Stimulated activated CD4-positive, alpha-beta T cell treated with anti-CD3 and anti-CD28 coated beads, Interleukin-2, amount 100 ng/mL, for 24 hours (primary cell): ENCODE data around the gene NAGS.
"Not testable (repeated sequence)": the region's sequence is repeated elsewhere in the genome, so short reads cannot be mapped to it uniquely, and the experiment has no call there.

ENCODE experiments used
- DNase-seq, 2 donors: peaks; one replicate each; pipeline ENCODE4 v3.0.0-alpha.2; 2020

Gene NAGS

DNA sequence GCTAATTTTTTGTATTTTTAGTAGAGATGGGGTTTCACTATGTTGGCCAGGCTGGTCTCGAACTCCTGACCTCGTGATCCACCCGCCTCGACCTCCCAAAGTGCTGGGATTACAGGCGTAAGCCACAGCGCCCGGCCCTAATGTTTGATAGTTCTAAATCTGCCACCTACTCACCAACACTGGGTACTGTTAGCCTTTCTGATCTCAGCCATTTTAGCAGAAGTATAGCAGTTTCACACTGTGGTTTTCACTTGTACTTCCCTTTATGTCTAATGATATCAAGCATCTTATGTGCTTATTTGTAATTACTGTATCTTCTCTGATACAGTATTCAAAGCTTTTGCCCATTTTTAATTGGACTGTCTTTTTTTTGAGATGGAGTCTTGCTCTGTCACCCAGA lies 42.5 kb downstream of the NAGS start:
- not testable (repeated sequence) for DNase-seq

GRCh38 chr17:44049294-44050060 lies 45.1 kb downstream of the NAGS start:
- no peak for DNase-seq

DNA sequence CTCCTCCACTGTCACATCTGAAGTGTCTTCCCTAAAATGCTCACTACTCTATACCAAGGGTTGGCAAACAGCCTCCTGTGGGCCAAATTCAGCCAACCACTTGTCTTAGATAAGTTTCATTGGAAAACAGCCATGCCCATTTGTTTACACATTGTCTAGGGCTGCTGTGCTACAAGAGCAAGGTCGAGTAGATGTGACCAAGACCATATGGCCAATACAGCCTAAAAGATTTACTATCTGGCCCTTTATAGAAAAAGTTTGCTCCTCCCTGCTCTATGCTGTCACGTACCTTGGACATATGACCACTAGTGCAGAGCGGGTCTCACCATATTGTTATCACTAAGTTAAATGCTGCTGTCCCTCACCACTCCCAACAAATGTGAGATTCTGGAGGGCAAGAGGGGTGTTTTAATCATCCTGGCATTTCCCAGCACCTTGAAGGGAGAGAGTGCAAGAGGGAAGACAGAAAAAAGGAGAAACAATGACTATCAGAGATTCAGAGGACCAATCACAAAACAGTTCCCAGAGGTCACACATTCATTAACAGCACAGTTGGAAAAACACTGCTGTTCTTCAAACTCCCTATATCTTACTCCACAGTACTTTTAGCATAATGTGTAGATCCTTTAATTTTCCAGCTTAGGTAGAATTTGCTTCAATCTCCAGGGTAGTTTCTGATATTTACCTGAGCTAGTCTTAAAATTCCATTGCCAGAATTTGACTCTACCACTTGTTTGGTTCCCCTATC lies 48.9 kb downstream of the NAGS start:
- DNase-seq, result no peak
